Purkinje cell (primary cell): ENCODE measurements around the gene LHPP. TPM values are rescaled to one million over a fixed set of nuclear protein-coding genes. Genes with fewer than 3 reads are reported as not detected.

Experiments used
- polyA plus RNA-seq: library from polyadenylated mRNA; unstranded; fragments of >200 nt; fragmentation: Nextera tagmentation; gene quantifications from 2 replicates; pipeline ENCODE4 v1.2.1, GENCODE V29; 2014

Gene LHPP, protein sequence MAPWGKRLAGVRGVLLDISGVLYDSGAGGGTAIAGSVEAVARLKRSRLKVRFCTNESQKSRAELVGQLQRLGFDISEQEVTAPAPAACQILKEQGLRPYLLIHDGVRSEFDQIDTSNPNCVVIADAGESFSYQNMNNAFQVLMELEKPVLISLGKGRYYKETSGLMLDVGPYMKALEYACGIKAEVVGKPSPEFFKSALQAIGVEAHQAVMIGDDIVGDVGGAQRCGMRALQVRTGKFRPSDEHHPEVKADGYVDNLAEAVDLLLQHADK
- polyA plus RNA-seq: 14.6 and 24.2 TPM in 2 replicates

DNA sequence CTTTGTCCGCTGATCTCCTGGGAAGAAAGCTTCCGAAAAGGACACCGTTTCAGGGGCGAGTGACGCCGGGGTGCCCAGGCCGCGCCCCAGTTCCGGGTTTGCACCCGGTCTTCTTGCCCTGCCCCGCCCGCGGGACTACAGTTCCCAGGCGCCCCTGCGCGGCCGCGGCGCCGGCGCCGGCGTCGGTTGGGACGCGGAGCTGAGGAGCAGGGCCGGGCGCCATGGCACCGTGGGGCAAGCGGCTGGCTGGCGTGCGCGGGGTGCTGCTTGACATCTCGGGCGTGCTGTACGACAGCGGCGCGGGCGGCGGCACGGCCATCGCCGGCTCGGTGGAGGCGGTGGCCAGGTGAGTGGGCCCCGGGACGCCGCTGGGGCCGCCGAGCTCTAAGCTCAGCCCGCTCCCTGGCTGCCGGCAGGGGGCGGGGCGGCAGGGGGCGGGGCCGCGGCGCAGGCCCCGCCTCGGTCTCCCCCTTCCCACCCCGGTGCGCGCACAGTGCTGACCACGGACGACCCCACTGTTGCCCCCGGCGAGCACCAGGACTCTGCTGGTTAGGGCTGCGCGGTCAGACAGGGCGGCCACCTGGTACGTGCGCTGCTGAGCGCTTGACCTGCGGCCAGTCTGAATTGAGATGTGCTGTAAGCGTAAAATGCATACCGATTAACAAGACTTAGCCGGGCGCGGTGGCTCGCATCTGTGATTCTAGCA is at the start of gene LHPP:
LHPP (plus strand) TSS at position 182 of the 706 bp plus-strand sequence; CDS start at position 222, 40 bp downstream.

GRCh38 chr10:124418726-124419501 is 42.7 kb upstream of the LHPP start, which contains the start of gene OAT:
Gene OAT, minus strand, starts transcription at chr10:124418923. Its CDS starts 6,752 bp downstream, at chr10:124412171.

GRCh38 chr10:124450012-124450782 is 11.4 kb upstream of the LHPP start, which contains the start of gene NKX1-2:
Gene NKX1-2, minus strand, starts transcription at chr10:124450035. Its CDS starts 92 bp downstream, at chr10:124449943.

Other genes starting within 250 kb of the LHPP start
- gene OAT, start 42.9 kb upstream of the LHPP start, polyA plus RNA-seq: 123 and 198 TPM in 2 replicates
- gene NKX1-2, start 11.8 kb upstream of the LHPP start, polyA plus RNA-seq: 0.16 TPM in 1 of 2 replicates, not detected in the other